AG09309 (cell line): ENCODE data around the gene PRICKLE1.
A peak's percentile ranks its signal among the peaks of the same experiment; 100 is the strongest.

Source experiments
- DNase-seq: peaks from one replicate; pipeline ENCODE4 v3.0.0-alpha.2; 2010; ENCODE audit warnings: low read depth
- H3K4me3 ChIP-seq: 2 replicates; pipeline ENCODE4 v1.5.1; 2011; ENCODE audit warnings: mild to moderate bottlenecking, low read depth, low read length, moderate library complexity; ENCODE audit not compliant: control insufficient read depth
- TF ChIP-seq, protein P1 (sequence below): IDR thresholded peaks from 2 replicates; pipeline ENCODE4 v1.5.1; 2011; ENCODE audit warnings: mild to moderate bottlenecking, low read depth, low read length, inconsistent platforms; ENCODE audit not compliant: insufficient read depth, control insufficient read depth; ENCODE audit errors: missing control alignments

PRICKLE1 gene

DNA sequence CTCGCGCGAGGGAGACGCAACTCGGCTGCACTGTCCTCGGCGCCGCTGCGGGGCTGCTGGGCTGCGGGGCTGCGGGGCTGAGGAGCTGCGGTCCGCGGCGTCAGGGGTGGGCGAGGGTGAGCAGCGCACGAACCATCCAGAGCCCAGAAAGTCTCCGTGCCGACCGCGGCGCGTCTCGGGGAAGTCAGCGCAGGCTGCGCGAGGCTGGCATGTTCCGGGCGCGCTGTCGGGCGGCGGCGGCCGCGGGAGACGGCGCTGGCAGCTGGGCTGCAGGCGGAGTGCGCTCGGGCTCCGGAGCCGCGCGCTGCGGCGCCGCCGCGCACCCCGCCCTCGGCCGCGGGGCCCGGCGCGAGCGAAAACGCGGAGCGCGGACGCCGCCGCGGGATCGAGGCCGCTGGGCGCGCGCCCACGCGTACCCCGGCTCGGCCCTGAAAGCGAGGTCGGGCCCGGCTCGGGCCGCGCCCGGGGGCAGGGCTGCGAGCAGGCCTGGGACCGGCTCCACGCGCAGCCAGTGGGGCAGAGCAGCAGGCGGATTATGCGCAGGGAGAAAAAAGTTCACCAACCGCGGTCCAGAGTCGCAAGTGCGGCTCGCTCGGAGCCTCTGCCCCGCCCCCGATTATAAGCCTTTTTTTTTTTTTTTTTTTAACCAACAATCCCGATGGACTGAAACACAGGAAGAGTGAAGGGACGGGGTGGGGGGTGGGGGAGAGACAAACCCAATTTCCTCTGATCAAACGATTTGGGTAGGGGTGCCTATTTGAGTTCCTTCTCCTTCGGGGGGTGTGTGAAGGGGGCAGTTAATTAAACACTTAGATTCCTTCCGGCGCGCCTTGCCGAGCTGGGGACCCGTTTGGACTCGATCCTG lies at the start of gene PRICKLE1:
PRICKLE1 (minus strand) TSS at position 282 of the 865 bp plus-strand sequence. CDS start 117,230 bp downstream, outside the sequence.
- H3K4me3 ChIP-seq, result peak within 1 kb of the TSS; percentile 91
- DNase-seq, result no peak
- TF ChIP-seq, protein P1, sequence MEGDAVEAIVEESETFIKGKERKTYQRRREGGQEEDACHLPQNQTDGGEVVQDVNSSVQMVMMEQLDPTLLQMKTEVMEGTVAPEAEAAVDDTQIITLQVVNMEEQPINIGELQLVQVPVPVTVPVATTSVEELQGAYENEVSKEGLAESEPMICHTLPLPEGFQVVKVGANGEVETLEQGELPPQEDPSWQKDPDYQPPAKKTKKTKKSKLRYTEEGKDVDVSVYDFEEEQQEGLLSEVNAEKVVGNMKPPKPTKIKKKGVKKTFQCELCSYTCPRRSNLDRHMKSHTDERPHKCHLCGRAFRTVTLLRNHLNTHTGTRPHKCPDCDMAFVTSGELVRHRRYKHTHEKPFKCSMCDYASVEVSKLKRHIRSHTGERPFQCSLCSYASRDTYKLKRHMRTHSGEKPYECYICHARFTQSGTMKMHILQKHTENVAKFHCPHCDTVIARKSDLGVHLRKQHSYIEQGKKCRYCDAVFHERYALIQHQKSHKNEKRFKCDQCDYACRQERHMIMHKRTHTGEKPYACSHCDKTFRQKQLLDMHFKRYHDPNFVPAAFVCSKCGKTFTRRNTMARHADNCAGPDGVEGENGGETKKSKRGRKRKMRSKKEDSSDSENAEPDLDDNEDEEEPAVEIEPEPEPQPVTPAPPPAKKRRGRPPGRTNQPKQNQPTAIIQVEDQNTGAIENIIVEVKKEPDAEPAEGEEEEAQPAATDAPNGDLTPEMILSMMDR, result no peak

DNA sequence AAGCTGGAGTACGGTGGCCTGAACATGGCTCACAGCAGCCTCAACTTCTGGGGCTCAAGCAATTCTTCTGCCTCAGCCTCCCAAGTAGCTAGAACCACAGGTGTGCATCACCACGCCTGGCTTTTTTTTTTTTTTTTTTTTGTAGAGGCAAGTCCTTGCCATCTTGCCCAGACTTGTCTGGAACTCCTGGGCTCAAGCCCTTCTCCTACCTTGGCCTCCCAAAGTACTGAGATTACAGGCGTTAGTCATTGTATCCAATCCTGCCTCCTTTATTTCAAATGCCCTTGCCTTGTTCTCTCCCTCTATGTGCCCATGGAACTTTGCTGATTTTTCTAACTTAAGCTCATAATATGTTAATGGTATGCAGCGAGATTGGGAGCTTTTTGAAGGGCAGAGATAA lies 49.2 kb upstream of the PRICKLE1 start:
- TF ChIP-seq, protein P1, result no peak
- no peak for DNase-seq
- no peak overlapping the region for H3K4me3 ChIP-seq

DNA sequence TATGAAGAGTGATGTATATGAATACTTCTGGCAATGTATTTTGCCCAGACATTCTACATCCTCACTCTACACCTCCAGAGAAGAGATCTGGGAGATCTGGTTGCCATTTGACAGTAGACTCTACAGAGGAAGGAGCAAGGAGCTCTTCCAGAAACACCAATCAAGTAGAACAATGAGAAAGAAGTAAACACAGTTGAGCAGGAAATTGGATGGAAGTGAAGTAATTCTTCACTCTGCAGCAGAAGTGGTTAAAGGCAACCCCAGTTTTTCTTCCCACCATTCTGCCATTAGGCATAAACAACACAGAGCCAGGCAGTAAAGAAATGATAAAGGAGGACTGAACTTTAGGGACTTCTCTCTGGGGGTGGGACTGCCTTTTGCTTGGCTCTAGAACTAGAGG lies 48.5 kb upstream of the PRICKLE1 start:
- H3K4me3 ChIP-seq, result no peak overlapping the region
- no peak for DNase-seq
- TF ChIP-seq, protein P1, result no peak

DNA sequence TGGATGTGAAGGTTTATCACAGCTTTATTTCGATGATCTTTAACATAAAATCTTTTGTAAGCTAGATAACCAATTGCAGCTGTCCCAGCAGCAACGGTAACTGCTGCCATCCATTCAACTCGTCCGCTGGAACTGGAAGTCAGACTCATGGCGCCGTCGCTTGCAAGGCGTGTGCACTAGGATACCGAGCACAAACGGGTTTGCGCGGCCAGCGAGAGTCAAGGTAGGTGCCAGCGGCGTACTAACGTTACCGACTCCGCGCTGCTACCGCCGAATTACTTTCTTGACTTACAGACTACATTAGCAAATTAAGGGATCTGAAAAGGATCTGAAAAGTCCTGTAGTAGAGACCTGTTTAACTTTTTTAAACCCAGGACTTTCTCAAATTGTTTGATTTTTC lies 47.4 kb upstream of the PRICKLE1 start:
- TF ChIP-seq, protein P1, result no peak
- H3K4me3 ChIP-seq, result no peak overlapping the region
- no peak for DNase-seq

DNA sequence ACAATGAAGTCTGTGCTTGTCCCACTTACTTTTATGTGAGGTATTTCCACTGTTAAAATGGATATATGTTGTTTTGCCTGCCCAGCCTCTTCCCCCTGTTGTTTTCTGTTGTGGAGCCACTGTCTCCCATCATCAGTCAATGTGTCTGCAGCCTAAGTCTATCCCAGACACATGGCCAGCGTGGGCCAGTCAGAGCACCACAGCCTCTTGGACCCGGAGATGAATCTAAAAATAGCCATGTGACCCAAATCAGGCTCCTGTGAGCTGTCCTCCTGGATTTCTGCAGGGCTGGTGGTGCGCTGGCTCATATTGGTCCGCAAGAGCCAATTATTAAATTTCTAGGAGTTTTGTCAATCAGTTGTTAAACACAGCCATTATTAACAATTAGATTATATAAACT lies 44.0 kb upstream of the PRICKLE1 start:
- DNase-seq, result no peak
- TF ChIP-seq, protein P1, result no peak
- no peak overlapping the region for H3K4me3 ChIP-seq

DNA sequence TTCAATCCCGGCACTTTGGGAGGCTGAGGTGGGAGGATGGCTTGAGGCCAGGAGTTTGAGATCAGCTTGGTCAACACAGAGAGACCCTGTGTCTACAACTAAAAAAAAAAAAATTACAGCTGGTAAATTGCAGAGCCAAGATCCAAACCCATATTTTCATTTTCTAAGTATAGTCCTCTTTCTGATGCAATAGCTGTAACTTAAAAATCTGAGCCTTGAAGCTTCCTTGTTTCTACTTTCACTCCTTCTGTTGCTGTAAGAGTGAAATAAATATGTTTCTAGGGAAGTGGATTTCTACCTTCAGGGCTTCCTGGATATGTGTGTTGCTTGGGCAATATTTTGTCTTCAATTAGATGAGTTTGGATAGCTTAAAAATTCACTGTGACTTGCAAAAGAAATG lies 42.0 kb upstream of the PRICKLE1 start:
- H3K4me3 ChIP-seq, result no peak overlapping the region
- DNase-seq, result peak; percentile 14
- TF ChIP-seq, protein P1, result no peak

DNA sequence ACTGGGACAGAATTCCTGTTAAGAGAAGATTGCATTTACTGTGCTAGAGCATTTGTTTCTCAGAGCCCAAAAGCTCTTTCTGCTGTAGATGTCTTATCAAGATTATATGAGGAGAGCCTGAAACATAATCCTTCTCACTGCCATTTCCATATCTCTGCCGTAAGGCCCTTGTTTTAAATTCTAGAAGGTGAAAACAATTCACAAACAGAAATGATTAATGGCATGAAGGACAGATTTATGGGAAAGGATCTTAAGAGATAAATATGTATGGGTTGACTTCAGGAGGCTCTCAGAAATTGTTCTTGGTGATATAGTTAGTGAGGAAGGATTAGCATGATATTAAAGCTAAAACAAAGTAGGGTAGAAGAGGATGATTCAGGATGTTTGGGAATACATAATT lies 40.8 kb upstream of the PRICKLE1 start:
- TF ChIP-seq, protein P1, result no peak

More for the DNA sequence above, 40.8 kb upstream of the PRICKLE1 start:
- no peak overlapping the region for H3K4me3 ChIP-seq
- no peak for DNase-seq
